Endothelial cell of umbilical vein (primary cell): ENCODE data around the gene CFAP61. TPM values are rescaled to one million over a fixed set of nuclear protein-coding genes. Genes with fewer than 3 reads are reported as not detected.

Experiments
- BruUV-seq: library from RNA; stranded (reverse); fragments of 400-500 nt; replicated peaks from 2 replicates; lab custom pipeline; 2021; lab: Mats Ljungman, UMichigan
- CTCF ChIA-PET: fragments of 300-600, 350-600 bp; sonication (Branson Sonifier 250); formaldehyde crosslinking; loops from one replicate; lab custom pipeline; 2021; ENCODE audit warnings: antibody characterized with exemption, inconsistent platforms; lab: Charles Lee
- POLR2A ChIA-PET: fragments of 300-600, 350-600 bp; sonication (Branson Sonifier 250); formaldehyde crosslinking; loops from one replicate; lab custom pipeline; 2021; ENCODE audit warnings: antibody characterized with exemption, inconsistent platforms; lab: Charles Lee
- DNase-seq: peaks from one replicate; pipeline ENCODE4 v3.0.0-alpha.2; 2011; ENCODE audit warnings: low read depth, low spot score
- FAIRE-seq: peaks from 2 replicates; lab custom pipeline; 2011; peaks lifted over from hg19 to GRCh38; lab: Jason Lieb, UNC
- H2AFZ ChIP-seq: 2 replicates; pipeline ENCODE4 v1.6.0; 2012; ENCODE audit warnings: low read depth, low read length, control low read depth, inconsistent platforms
- H3K27ac ChIP-seq: 2 replicates; pipeline ENCODE4 v1.5.1; 2011; ENCODE audit warnings: low read depth, mild to moderate bottlenecking, control low read depth, low read length, moderate library complexity; ENCODE audit not compliant: insufficient read depth
- H3K27me3 ChIP-seq, 2 experiments: 2 replicates each; pipeline versions ENCODE4 v1.6.0 to v1.6.1; 2011; ENCODE audit warnings: low read length in 2 of 2, mixed read lengths in 1 of 2; ENCODE audit not compliant: control insufficient read depth in 2 of 2, insufficient read depth in 2 of 2
- H3K36me3 ChIP-seq, 2 experiments: 2 replicates in 1 of 2; 3 replicates in 1 of 2; pipeline ENCODE4 v1.5.1; 2011; ENCODE audit warnings: low read length in 2 of 2, mild to moderate bottlenecking in 1 of 2, moderate library complexity in 1 of 2; ENCODE audit not compliant: control insufficient read depth in 2 of 2, insufficient read depth in 2 of 2; ENCODE audit errors: extremely low read depth in 1 of 2
- H3K4me1 ChIP-seq: 3 replicates; pipeline ENCODE4 v1.5.1; 2011; ENCODE audit warnings: mild to moderate bottlenecking, low read length; ENCODE audit not compliant: control insufficient read depth, insufficient read depth; ENCODE audit errors: extremely low read depth
- H3K4me2 ChIP-seq: 2 replicates; pipeline ENCODE4 v1.6.1; 2011; ENCODE audit warnings: low read length, control low read depth, mixed read lengths; ENCODE audit not compliant: insufficient read depth
- H3K4me3 ChIP-seq, 3 experiments: fragments of 200-600 bp in 1 of 3; sonication (generic), shearing (Covaris generic) in 1 of 3; replicated peaks in 1 of 3; 2 replicates each; pipeline ENCODE4 v1.5.1; 2011 to 2016; ENCODE audit warnings: control low read depth in 3 of 3, low read length in 3 of 3, mild to moderate bottlenecking in 2 of 3, inconsistent platforms in 1 of 3, low read depth in 1 of 3, moderate library complexity in 1 of 3; ENCODE audit not compliant: insufficient read depth in 1 of 3
- H3K79me2 ChIP-seq: 2 replicates; pipeline ENCODE4 v1.6.0; 2012; ENCODE audit warnings: low read length, inconsistent platforms; ENCODE audit not compliant: control insufficient read depth, insufficient read depth
- H3K9ac ChIP-seq: replicated peaks from 2 replicates; pipeline ENCODE3; 2011; ENCODE audit warnings: low read length, control low read depth; ENCODE audit not compliant: insufficient read depth; ENCODE audit errors: extremely low read depth
- H3K9me1 ChIP-seq: replicated peaks from 3 replicates; pipeline ENCODE4 v1.6.0; 2011; ENCODE audit warnings: mild to moderate bottlenecking, low read length; ENCODE audit not compliant: control insufficient read depth, insufficient read depth; ENCODE audit errors: extremely low read depth
- H3K9me3 ChIP-seq: replicated peaks from 2 replicates; pipeline ENCODE4 v1.5.1; 2012; ENCODE audit warnings: low read length, inconsistent platforms; ENCODE audit not compliant: control insufficient read depth, insufficient read depth
- H4K20me1 ChIP-seq: replicated peaks from 2 replicates; pipeline ENCODE3; 2011; ENCODE audit warnings: mild to moderate bottlenecking, low read length; ENCODE audit not compliant: control insufficient read depth, insufficient read depth; ENCODE audit errors: extremely low read depth
- EZH2 ChIP-seq: IDR thresholded peaks from 2 replicates; pipeline ENCODE4 v1.6.1; 2012; ENCODE audit warnings: borderline replicate concordance, low read depth, mild to moderate bottlenecking, moderate library complexity, low read length, inconsistent platforms; ENCODE audit not compliant: severe bottlenecking
- FOS ChIP-seq: IDR thresholded peaks from 2 replicates; pipeline ENCODE4 v1.6.1; 2011; ENCODE audit warnings: mild to moderate bottlenecking, low read length, moderate library complexity, borderline replicate concordance; ENCODE audit not compliant: insufficient read depth
- GATA2 ChIP-seq: IDR thresholded peaks from 2 replicates; pipeline ENCODE4 v1.7.0; 2011; ENCODE audit warnings: low read depth, mild to moderate bottlenecking, moderate library complexity, mixed read lengths, low read length; ENCODE audit not compliant: insufficient read length, insufficient read depth
- JUN ChIP-seq: IDR thresholded peaks from 2 replicates; pipeline ENCODE4 v1.6.1; 2011; ENCODE audit warnings: borderline replicate concordance, low read depth; ENCODE audit not compliant: insufficient read length, insufficient read depth
- MYC ChIP-seq: IDR thresholded peaks from one replicate; pipeline ENCODE4 v1.6.1; 2011; ENCODE audit warnings: mild to moderate bottlenecking, low read depth, low read length
- POLR2A ChIP-seq: IDR thresholded peaks from 2 replicates; pipeline ENCODE4 v1.6.1; 2012; ENCODE audit warnings: low read depth, mild to moderate bottlenecking, control low read depth, low read length
- POLR2AphosphoS5 ChIP-seq: IDR thresholded peaks from 2 replicates; pipeline ENCODE4 v1.6.1; 2012; ENCODE audit warnings: low read depth, mild to moderate bottlenecking, control low read depth, low read length, moderate library complexity; ENCODE audit not compliant: insufficient read depth
- dilution Hi-C: fragments of 300-500 bp; cut with MboI; formaldehyde crosslinking; loops from one replicate; pipeline ENCODE4 v1.15.0; 2019; ENCODE audit warnings: low sequenced_read_pairs; ENCODE audit not compliant: extremely low pct_ligation_motif_present
- intact Hi-C: fragments of 100-400 bp; cut with micrococcal nuclease; formaldehyde crosslinking; loops from one replicate; pipeline ENCODE4 v1.10.0; 2022
- polyA plus RNA-seq, 4 experiments: library from polyadenylated mRNA; depleted of rRNA in 3 of 4; stranded (reverse) in 3 of 4; unstranded in 1 of 4; fragments of >200 nt; gene quantifications; 2 replicates each; pipeline versions ENCODE4 v1.2.1 to v1.2.3, GENCODE V29; 2011 to 2012; ENCODE audit warnings: missing spikeins in 1 of 4
- total RNA-seq: library from RNA; stranded (reverse); gene quantifications from 2 replicates; pipeline ENCODE4 v1.2.3, GENCODE V29; 2021
- TF ChIP-seq, protein P1 (sequence below), 2 donors: IDR thresholded peaks; 1 replicate in 1 of 2; 2 replicates in 1 of 2; pipeline ENCODE4 v1.5.1; 2011; ENCODE audit warnings: low read length in 2 of 2, mild to moderate bottlenecking in 2 of 2, moderate library complexity in 2 of 2, control low read depth in 1 of 2, inconsistent platforms in 1 of 2, low read depth in 1 of 2; ENCODE audit not compliant: insufficient read depth in 1 of 2; ENCODE audit errors: extremely low read depth in 1 of 2
- TF ChIP-seq, protein P2 (sequence below): IDR thresholded peaks from 2 replicates; pipeline ENCODE4 v1.6.1; 2011; ENCODE audit not compliant: insufficient read depth, insufficient read length

Gene CFAP61
- total and polyA plus RNA-seq, 2 donors (not counting 3 experiments of a cell fraction or from before 2014, with no cell fraction given), result not detected

GRCh38 chr20:20401991-20402390 lies 349.7 kb downstream of the CFAP61 start:
- POLR2A ChIA-PET, result no interaction called here
- peaks cover 0 to 5% of the 10 kb centered on the region in 2 experiments for H3K36me3 ChIP-seq
- intact Hi-C loops (no loop called here), dilution Hi-C loops (no loop called here)
- H2AFZ ChIP-seq, result no peak overlapping the region
- no peaks in the 10 kb centered on the region for H3K9me1 ChIP-seq
- no peak overlapping the region for H3K27ac ChIP-seq
- CTCF ChIA-PET, result no interaction called here
- FAIRE-seq (no peak), DNase-seq (no peak)
- H3K27me3 ChIP-seq, result no peaks in the 10 kb centered on the region
- TF ChIP-seq MYC (no peak), JUN (no peak), POLR2AphosphoS5 (no peak)
- TF ChIP-seq, protein P1, sequence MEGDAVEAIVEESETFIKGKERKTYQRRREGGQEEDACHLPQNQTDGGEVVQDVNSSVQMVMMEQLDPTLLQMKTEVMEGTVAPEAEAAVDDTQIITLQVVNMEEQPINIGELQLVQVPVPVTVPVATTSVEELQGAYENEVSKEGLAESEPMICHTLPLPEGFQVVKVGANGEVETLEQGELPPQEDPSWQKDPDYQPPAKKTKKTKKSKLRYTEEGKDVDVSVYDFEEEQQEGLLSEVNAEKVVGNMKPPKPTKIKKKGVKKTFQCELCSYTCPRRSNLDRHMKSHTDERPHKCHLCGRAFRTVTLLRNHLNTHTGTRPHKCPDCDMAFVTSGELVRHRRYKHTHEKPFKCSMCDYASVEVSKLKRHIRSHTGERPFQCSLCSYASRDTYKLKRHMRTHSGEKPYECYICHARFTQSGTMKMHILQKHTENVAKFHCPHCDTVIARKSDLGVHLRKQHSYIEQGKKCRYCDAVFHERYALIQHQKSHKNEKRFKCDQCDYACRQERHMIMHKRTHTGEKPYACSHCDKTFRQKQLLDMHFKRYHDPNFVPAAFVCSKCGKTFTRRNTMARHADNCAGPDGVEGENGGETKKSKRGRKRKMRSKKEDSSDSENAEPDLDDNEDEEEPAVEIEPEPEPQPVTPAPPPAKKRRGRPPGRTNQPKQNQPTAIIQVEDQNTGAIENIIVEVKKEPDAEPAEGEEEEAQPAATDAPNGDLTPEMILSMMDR (IDR thresholded peaks at IDR 0.05; ENCODE audit: extremely low read depth in 1 of 2, insufficient read depth in 1 of 2, low read depth in 1 of 2, low read length in 2 of 2), result no peak
- H3K9ac ChIP-seq, result no peak overlapping the region
- no peaks in the 10 kb centered on the region for H3K9me3 ChIP-seq
- no peak overlapping the region for H3K4me2 ChIP-seq
- no peaks in the 10 kb centered on the region for H3K79me2 ChIP-seq
- no peaks in the 10 kb centered on the region for H4K20me1 ChIP-seq
- H3K4me1 ChIP-seq, result no peaks in the 10 kb centered on the region
- no TSS peak for BruUV-seq
- no peak overlapping the region for H3K4me3 ChIP-seq

GRCh38 chr20:20404633-20405032 lies 352.3 kb downstream of the CFAP61 start:
- H3K9me1 ChIP-seq, result no peaks in the 10 kb centered on the region
- H3K9ac ChIP-seq, result no peak overlapping the region
- H3K27me3 ChIP-seq, result no peaks in the 10 kb centered on the region
- no peak overlapping the region for H2AFZ ChIP-seq
- FAIRE-seq (no peak), DNase-seq (no peak)
- intact Hi-C loops, result no loop called here
- H4K20me1 ChIP-seq, result no peaks in the 10 kb centered on the region
- H3K27ac ChIP-seq, result no peak overlapping the region
- dilution Hi-C loops, result no loop called here
- H3K4me3 ChIP-seq, result no peak overlapping the region
- H3K4me1 ChIP-seq, result no peaks in the 10 kb centered on the region
- no peaks in the 10 kb centered on the region for H3K79me2 ChIP-seq
- BruUV-seq, result no TSS peak
- ChIA-PET POLR2A (no interaction called here), CTCF (no interaction called here)
- H3K4me2 ChIP-seq, result no peak overlapping the region
- H3K9me3 ChIP-seq, result no peaks in the 10 kb centered on the region
- H3K36me3 ChIP-seq, result peaks cover 0 to 5% of the 10 kb centered on the region in 2 experiments
- TF ChIP-seq, protein P1 (IDR thresholded peaks at IDR 0.05; ENCODE audit: extremely low read depth in 1 of 2, insufficient read depth in 1 of 2, low read depth in 1 of 2, low read length in 2 of 2), result no peak
- TF ChIP-seq MYC (no peak), GATA2 (no peak), JUN (no peak), EZH2 (no peak), FOS (no peak), POLR2AphosphoS5 (no peak), POLR2A (no peak)
- TF ChIP-seq, protein P2, sequence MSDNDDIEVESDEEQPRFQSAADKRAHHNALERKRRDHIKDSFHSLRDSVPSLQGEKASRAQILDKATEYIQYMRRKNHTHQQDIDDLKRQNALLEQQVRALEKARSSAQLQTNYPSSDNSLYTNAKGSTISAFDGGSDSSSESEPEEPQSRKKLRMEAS, result no peak
